ENCODE results near the gene IGSF10.

DNA sequence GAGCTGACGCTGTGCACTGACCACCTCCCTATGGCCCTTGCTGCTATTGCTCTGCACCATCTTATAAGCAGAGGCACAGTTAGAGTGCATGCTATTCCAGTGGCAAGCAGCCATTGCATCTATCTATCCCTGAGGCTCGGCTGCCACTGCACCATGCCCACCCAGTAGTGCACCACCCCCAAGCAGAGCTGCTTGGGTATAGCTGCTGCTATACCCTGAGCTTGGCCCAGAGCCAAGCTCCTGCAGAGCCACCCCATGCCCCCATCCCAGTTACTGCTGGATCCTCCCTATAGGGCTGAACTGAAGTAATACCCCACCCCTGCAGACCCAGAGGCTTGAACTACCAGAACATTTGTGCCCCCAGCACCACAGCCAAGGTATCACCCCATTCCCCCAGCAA, 19.6 kb upstream of the IGSF10 start:
- TF ChIP-seq SNAI2 (CRISPR knock-in tag; IDR thresholded peaks at IDR 0.05) (no peak), TOX (CRISPR knock-in tag; IDR thresholded peaks at IDR 0.05; ENCODE audit: borderline replicate concordance) (no peak), RARB (CRISPR knock-in tag; IDR thresholded peaks at IDR 0.05) (no peak), CREB5 (CRISPR knock-in tag; IDR thresholded peaks at IDR 0.05; ENCODE audit: low read depth) (no peak), GLIS3 (CRISPR knock-in tag; IDR thresholded peaks at IDR 0.05) (no peak), ARNTL (CRISPR knock-in tag; IDR thresholded peaks at IDR 0.05; ENCODE audit: borderline replicate concordance, low read depth) (no peak), ZFP3 (CRISPR knock-in tag; IDR thresholded peaks at IDR 0.05) (no peak), CSDC2 (CRISPR knock-in tag; IDR thresholded peaks at IDR 0.05) (no peak), ESRRG (CRISPR knock-in tag; IDR thresholded peaks at IDR 0.05) (no peak), OSR1 (CRISPR knock-in tag; IDR thresholded peaks at IDR 0.05) (no peak), ZNF70 (CRISPR knock-in tag; IDR thresholded peaks at IDR 0.05) (no peak), ZC3H10 (CRISPR knock-in tag; IDR thresholded peaks at IDR 0.05) (no peak)
- TF ChIP-seq, protein P1, sequence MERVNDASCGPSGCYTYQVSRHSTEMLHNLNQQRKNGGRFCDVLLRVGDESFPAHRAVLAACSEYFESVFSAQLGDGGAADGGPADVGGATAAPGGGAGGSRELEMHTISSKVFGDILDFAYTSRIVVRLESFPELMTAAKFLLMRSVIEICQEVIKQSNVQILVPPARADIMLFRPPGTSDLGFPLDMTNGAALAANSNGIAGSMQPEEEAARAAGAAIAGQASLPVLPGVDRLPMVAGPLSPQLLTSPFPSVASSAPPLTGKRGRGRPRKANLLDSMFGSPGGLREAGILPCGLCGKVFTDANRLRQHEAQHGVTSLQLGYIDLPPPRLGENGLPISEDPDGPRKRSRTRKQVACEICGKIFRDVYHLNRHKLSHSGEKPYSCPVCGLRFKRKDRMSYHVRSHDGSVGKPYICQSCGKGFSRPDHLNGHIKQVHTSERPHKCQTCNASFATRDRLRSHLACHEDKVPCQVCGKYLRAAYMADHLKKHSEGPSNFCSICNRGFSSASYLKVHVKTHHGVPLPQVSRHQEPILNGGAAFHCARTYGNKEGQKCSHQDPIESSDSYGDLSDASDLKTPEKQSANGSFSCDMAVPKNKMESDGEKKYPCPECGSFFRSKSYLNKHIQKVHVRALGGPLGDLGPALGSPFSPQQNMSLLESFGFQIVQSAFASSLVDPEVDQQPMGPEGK (CRISPR knock-in tag; IDR thresholded peaks at IDR 0.05; ENCODE audit: borderline replicate concordance), result no peak
- TF ChIP-seq, protein P2, sequence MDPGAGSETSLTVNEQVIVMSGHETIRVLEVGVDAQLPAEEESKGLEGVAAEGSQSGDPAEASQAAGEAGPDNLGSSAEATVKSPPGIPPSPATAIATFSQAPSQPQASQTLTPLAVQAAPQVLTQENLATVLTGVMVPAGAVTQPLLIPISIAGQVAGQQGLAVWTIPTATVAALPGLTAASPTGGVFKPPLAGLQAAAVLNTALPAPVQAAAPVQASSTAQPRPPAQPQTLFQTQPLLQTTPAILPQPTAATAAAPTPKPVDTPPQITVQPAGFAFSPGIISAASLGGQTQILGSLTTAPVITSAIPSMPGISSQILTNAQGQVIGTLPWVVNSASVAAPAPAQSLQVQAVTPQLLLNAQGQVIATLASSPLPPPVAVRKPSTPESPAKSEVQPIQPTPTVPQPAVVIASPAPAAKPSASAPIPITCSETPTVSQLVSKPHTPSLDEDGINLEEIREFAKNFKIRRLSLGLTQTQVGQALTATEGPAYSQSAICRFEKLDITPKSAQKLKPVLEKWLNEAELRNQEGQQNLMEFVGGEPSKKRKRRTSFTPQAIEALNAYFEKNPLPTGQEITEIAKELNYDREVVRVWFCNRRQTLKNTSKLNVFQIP (CRISPR knock-in tag; IDR thresholded peaks at IDR 0.05; ENCODE audit: borderline replicate concordance, low read depth), result no peak
